NCI-H2107 (cell line): ENCODE measurements around the gene TRIM50.
"Not testable (repeated sequence)": the region's sequence is repeated elsewhere in the genome, so short reads cannot be mapped to it uniquely, and the experiment has no call there.

Experiments
- DNase-seq: peaks from one replicate; lab custom pipeline; 2025; lab: John Stamatoyannopoulos, UW

Gene TRIM50

DNA sequence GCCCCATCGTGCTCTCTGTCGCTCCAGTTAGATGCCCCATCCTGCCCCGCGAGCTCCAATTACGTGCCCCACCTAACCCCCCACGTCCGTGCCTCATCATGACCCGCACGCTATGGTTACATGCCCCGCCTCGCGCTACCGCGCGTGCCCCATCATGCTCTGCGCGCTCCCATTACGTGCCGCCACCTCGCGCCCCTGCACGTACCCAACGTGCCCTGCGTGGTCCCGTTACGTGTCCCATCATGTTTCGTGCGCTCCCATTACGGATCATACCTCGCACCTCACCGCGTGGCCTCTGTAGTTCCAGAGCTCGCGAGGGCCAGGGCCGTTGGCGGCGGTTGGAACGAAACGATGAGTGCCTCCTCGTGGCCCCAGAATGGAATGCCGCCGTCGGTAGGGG is at the start of gene TRIM50, which contains the start of gene FKBP6:
TRIM50 (minus strand) TSS at position 161 of the 400 bp plus-strand sequence. CDS start 3,295 bp downstream, outside the sequence.
FKBP6 (plus strand) TSS at position 240 of the 400 bp plus-strand sequence. CDS start 268 bp downstream, outside the sequence.
- not testable (repeated sequence) for DNase-seq

DNA sequence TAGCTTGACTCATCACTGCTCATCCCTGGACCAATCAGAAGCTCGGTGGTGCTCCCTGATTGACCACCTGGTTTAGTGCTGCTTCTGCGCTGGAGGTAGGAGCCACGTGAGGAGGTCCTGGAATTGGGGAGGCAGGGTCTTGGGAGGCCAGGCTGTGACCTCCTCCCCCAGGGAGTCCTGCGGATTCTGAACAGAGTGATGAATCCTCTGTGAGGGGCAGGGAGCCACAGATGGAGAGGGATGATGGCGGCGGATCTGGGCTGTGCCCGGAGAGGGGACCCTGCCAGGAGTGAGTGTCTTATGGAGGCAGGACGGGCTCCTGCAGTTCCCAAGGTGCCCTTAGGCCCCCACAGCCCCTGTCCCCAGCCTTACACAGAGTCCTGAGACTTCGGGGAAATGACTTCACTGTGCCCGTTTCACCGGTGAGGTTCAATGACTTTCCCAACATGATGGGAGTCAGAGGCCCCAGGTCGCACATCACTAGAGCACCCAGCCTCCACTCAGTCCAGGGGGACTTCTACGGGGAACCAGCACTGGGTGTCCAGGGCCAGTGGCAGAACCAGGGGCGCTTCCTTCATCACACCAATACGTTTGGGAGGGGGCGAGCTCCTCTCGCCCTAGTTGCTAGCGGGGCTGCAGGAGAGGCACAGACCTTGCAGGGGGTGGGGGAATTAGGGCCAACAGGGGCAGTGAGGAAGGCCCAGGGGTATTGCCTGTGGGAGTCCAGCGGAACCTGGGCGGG is 49.0 kb upstream of the TRIM50 start:
- DNase-seq = no peak

DNA sequence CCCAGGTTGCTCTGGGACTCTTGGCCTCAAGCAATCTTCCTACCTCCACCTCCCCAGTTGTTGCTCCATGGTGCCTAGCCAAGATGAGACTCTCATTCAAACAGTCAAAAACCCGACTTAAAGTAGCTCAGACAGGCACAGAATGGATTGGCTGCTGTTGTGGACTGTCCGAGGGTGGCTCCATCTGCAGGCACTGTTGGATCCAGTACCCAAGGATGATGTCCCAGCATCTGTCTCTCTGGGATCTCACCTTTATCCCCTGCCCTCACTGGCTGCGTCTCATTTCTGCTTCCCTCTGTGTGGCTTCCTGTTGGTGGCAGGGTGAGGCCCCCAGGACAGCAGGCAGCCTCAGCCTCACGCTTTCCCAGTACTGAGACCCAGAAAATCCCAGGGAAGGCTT is 48.4 kb upstream of the TRIM50 start:
- not testable (repeated sequence) for DNase-seq

DNA sequence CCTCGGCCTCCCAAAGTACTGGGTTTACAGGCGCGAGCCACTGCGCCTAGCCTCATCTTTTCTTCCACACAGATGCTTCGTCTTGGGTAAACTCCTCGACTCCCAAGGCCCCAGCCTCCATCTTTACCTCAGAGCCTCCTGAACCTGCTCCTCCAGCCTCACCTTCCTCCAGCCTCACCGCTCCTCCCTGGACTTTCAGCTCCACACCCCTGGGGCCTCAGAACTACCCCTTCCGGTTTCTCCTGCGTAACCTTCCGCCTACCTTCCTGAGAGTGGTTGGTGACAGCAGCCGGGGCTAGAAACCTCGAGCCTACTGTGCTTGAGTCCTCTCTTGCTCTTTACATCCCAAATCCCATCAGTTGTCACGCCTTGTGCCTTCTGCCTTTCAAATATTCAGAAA is 45.9 kb upstream of the TRIM50 start:
- DNase-seq = no peak

DNA sequence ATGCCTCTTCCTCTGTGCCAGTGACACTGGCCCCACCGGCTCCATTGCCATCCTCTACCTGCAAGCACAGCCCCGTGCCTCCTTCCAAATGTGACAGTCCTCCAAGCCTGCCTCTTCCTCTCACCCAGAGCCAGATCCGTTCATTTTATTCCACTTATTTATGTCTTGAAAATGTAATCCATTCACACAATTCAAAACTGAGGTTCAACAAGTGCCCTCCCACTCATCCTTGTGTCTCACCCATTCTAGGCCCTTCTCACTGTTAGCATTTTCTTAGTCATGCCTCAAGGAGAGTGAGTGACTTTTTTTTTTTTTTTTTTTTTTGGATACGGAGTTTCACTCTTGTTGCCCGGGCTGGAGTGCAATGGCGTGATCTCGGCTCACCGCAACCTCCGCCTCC is 41.7 kb upstream of the TRIM50 start:
- DNase-seq = no peak

DNA sequence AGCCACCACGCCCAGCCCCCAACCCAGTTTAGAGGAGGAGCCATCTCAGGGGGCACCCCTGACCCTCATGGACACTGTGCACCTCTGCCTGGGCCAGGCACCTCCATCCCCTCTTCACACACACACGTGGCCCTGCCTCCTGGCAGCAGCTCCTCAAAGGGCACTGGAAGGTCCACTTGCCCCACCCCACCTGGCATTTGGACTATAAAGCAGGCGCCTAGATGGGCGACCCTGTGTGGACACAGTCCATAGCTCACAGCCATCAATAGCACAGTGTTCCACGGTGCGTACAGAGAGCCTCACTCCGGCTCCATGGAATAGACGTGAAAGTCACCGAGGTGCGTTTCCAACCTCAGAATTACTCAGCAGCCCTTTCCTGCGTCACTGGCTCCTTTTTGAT is 41.1 kb upstream of the TRIM50 start:
- no peak for DNase-seq

DNA sequence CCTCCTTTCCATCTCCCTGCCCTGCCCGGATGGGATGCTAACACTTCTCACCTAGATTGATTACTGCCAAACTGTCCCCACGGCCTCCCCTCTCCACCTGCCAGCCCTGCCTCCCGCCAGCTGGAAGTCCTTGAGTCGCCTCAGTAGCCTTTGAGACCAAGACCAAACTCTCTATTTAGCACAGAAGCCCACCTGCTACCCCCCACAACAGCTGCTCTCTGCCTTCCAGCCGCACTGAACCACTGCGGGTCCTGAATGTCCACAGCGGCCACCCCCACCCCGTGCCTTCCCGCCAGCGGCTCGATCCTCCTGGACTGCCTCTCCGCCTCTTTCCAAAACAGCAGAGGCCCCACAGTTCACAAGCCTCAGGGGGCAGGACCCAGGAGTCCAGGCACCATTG is 39.1 kb upstream of the TRIM50 start:
- DNase-seq = no peak

DNA sequence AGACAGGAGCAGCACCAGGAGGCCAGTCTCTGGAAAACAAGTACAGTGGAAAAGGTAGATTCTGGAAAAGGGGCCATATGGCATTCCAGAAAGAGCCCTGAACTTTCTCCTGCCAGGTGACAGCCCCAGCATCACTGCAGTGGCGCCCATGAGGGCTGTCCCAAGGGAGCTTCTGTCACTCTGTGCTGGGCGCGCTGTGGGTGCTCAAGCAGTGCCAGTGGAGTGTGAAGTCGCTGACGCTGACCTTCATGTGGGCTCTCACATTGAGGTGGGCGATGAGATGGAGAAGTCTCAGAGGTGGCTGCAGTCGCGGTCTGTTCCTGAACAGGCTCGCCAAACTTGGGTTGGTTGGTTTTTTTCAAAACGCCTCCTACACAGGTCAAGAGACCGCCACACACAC is 38.2 kb upstream of the TRIM50 start:
- DNase-seq = no peak

DNA sequence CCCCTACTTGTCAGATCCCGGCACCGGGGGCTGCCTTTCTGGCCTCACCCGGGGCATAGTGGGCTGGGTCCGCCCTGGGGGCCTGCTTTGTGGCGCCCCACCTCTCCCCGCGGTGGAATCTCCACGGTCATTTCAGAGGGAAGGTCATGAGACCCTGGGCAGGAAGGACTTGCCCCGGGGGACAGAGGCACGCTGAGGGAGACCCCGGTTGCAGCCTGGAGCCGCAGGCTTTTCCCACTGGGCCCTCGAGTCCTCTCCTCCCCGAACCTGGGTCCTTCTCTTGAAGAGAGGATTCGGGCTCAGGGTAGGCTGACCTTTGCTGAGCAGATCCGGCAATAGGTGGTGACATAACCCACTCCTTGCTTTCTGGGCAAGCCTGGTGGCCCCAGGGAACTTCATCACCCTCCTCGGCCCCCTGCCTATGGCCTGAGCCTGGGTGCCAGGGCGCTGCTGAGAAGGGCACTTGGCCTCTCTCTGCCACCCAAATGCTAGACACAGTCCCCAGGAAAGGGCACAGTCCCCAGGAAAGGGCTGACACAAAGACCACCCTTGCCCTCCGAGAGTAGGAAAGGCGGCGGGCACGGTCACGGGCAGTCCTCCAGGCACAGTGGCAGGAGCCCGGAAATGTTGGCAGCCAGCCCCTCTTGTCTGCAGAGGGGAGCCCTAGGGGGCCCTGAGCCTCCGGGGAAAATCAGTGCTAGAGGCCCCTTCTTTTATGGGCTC is 36.3 kb upstream of the TRIM50 start:
- no peak for DNase-seq

DNA sequence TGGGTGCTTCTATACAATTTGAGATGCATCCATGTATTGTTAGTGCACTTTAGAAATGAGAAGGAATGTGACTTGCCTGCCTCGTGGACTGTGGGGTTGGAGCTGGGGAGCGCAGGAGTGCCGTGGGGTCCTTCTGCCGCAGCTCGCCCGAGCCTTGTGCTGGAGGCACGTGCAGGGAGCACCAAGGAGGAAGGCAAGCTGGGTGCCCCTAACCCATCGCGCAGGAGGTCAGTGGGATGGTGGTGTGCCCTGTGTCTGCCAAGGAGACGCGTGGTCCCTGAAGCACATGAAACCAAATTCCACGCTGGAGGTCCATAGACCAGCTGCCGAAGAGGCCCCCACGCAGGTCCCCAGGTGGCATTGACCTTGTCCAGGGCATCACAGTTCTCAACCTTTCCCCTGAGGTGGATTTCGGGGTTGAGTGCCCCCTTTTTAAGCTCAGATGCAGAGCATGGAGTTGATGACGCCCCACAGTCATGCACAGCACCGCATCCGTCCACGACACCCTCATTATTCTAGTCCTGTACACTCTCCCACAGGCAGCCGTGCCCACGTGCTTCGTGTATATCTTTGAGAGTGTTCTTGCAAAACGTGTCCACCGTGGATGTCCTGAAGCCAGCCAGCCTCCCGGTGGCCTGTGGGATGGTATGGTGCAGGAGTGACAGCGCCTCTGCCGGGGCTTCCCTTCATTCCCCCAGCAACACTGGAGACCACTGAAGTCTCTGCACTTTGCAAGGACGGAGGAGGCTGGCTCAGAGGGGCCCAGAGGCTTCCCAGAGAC is 35.5 kb upstream of the TRIM50 start:
- no peak for DNase-seq

DNA sequence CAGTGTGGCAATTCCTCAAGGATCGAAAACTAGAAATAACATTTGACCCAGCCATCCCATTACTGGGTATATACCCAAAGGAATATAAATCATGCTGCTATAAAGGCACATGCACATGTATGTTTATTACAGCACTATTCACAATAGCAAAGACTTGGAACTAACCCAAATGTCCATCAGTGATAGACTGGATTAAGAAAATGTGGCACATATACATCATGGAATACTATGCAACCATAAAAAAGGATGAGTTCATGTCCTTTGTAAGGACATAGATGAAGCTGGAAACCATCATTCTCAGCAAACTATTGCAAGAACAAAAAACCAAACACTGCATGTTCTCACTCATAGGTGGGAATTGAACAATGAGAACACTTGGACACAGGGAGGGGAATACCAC is 32.7 kb upstream of the TRIM50 start:
- not testable (repeated sequence) for DNase-seq

DNA sequence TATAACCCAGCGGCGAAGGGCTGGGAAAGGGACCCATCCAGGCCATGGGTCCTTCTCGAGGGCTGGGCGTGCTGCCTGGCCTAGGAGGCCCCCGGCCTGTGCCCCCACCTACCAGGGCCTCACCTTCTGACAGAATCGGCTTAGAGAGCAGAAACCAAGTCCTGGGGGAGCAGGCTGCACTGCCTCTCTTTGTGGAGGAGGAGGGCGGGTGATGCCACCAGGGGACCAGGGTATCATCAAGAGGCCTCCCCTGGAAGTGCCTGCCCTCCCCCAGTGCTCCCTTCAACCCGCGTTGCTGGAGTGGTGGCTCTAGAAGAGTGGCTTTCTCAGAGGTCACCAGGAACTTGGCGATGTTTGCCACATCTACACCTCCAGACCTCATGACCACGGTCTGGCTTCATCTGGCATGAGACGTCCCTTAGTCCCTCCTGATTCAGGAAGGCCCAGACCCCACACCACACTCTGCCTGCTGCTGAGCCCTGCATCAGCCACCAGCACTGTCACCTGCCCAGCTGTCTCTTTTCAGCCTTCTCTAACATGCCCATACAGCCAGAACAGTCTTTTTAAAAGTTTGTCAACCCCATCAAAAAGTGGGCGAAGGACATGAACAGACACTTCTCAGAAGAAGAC is 32.0 kb upstream of the TRIM50 start:
- no peak for DNase-seq

DNA sequence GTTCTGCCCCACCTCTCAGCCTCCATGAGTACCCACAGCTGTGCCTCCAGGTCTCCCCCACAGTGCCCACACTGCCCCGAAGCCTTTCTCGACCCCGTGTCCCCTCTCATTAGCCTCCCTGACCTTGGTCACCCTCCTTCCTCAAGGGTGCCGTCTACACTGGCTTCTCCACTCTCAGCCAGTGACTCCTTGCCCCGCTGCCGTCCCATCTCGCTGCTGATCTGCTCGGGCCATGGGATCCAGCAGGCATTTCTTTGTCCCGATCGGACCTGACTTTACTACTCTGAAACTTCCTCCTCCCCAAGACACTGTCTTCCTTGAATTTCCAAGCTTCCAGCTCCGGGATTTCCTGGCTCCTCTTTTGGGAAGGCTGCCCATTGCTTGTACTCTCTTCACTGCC is 31.4 kb upstream of the TRIM50 start:
- DNase-seq = no peak

DNA sequence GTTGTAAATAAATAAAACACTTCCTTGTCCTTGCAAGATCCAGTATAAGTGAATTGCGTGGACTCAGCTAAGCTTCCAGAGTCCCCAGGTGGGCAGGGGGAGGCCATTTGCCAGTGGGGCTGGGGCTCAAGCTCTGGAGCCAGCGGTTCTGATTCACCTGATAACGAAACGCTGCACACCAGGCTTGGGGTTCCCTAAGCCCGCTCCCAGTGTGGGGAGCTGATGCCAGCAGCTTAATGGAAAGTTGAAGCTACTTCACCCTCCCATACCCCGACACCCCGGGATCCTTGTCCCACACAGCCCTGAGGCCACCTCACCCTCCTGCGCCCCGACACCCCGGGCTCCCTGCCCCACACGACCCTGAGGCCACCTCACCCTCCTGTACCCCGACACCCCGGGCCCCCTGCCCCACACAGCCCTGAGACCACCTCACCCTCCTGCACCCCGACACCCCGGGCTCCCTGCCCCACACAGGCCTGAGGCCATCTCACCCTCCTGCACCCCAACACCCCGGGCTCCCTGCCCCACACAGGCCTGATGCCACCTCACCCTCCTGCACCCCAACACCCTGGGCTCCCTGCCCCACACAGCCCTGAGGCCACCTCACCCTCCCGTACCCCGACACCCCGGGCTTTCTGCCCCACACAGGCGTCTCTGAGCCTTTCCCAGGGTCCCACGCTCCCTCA is 30.9 kb upstream of the TRIM50 start:
- no peak for DNase-seq

DNA sequence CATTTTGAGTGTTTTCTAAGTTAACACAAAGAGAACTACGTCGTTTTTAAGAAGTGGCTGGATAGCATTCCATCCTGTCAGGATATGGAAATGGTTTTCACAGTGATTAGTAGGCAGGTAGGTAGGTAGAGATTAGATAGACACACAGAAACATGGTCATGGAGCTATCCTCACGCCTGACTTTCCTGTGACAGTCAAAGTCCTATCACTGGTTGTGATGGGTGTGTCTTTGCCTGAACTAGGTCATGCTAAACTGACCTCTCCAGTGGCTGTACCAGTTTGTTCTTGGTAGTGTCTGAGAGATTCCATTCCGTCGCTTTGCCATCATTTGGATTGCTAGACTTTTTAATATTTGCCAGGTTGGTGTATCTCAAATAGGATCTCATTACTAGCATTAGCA is 28.3 kb upstream of the TRIM50 start:
- no peak for DNase-seq

DNA sequence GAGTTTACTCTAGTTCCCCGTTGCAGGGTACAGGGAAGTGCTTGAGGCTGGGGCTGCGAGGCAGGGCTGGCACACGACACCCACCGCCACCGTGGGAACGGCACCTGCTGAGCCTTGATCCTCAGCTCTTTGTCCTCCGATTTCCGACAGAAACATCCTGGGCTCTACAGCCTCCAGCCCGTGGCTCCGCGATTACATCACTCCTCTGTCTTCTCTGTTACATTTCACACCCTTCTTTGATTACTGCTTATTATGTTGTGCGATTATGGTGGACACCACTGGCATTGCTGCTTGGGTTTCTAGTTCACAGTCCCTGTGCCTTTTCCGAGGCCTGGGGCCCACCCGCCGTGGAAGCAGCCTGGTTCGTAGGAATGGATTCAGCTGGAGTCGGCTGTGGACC is 26.9 kb upstream of the TRIM50 start:
- DNase-seq = no peak

DNA sequence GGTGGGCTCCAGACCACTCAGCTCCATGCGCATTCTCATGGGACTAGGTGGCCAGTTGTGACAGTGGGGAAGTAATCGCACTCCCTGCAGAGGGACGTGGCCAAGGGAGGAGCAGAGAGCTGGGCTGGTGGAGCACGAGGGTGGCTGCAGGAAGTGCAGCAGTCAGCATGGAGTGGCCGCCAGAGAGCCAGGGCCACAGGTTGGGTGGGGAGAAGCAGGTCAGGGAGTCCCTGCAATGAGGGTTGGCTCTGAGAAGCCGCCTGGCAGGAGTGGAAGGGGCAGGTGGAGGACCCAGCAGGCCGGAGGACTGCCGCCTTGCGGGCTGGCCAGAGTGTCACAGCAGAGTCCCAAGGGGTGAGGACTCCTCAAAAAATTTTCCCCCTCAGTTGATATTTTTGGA is 26.3 kb upstream of the TRIM50 start:
- no peak for DNase-seq

DNA sequence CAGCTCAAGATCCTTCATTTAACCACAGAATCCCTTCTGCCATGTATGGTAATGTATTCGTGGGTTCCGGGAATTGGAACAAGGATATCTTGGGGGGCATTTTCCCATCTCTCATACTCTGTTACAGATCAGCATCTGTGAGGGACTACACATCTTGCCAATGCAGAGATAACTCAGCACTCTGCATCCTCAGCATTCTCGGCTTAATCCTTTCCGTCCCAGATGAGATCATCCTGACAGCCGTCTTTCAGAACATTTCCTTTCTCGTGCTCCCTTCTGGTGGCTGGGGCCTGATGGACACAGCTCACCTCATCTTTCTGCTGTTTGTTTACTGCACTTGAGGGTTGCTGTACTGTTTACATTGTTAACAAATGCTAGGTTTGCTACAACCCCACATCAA is 25.4 kb upstream of the TRIM50 start:
- DNase-seq = no peak

DNA sequence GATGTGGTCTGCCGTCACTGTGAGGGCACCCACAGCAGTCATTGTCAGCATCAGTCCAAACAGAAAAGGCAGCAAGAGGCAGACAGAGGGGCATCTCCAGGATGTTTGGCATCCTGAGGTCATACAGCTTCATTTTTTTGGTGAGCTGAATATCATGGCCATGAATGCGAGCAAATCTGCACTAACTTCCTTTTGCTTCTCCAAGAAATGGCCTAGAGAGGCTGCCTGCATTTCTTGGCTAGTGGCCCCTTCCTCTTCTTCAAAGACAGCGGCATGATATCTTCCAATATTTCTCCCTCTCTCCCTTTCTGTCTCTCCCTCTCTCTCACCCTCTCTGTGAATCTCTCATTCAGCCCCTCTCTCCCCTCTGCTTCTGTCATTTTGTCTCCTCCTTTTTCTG is 24.9 kb upstream of the TRIM50 start:
- no peak for DNase-seq

DNA sequence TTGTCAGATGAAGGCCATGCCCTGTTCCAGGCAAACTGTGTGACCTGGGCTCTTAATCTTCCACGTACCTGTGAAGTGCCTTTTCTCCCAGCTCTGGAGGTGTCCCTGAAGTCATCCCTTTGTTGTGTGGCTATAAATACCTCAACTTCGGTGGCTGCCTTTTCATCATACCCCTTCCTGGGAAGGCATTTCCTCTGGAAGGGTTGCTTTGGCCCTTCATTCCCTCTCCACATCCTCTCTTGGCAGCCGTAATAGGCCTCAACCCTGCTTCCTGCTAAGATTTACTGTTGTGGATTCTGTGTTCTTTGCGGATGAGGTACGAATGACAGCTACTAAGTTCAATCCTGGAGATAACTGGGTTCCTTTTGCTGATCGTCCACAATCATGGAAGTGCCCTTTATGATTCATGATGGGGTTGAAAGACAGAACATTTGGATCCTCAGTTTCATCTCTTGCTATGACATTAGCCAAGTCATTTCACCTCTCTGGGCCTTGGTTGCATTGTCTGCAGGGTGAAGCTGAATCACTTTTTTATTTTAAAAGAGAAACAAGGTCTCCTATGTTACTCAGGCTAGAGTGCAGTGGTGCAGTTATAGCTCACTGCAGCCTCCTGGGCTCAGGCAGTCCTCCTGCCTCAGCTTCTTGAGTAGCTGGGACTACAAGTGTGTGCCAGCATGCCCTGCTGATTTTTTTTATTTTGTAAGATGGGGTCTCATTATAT is 23.7 kb upstream of the TRIM50 start:
- DNase-seq = no peak
